ENCODE data around the gene KCNT2. TPM values are rescaled to one million over a fixed set of nuclear protein-coding genes. Genes with fewer than 3 reads are reported as not detected.

The KCNT2 gene
- total RNA-seq, 4 donors from 2014 or later: 0.35 to 0.88 (median 0.51) TPM; not detected in 1

DNA sequence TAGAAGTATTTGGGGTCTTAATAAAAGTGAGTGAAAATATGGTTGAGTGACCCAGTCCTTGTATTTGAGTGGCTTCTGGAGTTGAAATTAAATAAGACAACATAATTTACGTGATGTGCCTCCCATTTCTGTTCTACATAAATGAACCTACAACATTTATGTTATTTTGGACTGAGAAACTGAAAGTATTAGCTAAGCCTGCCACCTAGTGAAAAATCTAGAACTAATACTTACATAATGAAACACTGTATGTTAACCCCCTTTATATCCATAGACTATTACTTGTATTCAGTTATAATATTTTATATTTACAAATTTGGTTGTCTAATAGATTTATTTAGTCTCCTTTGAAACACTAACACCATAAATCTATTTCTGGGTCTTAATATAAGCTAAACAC is 298.9 kb downstream of the KCNT2 start:
- Histone ChIP-seq H3K4me3 (no peak overlapping the region), H3K27ac (no peak overlapping the region), H3K36me3 (no peaks in the 10 kb centered on the region), H3K4me1 (no peaks in the 10 kb centered on the region), H3K27me3 (no peaks in the 10 kb centered on the region), H3K9me3 (no peaks in the 10 kb centered on the region)
- in situ Hi-C loops (cut with MboI; ENCODE audit: low sequenced_read_pairs in 4 of 4) (no loop called here), intact Hi-C loops (cut with DNase I; ENCODE audit: low total_unique reads) (no loop called here)
- DNase-seq (no peak), ATAC-seq (no peak)
- TF ChIP-seq, protein P1, sequence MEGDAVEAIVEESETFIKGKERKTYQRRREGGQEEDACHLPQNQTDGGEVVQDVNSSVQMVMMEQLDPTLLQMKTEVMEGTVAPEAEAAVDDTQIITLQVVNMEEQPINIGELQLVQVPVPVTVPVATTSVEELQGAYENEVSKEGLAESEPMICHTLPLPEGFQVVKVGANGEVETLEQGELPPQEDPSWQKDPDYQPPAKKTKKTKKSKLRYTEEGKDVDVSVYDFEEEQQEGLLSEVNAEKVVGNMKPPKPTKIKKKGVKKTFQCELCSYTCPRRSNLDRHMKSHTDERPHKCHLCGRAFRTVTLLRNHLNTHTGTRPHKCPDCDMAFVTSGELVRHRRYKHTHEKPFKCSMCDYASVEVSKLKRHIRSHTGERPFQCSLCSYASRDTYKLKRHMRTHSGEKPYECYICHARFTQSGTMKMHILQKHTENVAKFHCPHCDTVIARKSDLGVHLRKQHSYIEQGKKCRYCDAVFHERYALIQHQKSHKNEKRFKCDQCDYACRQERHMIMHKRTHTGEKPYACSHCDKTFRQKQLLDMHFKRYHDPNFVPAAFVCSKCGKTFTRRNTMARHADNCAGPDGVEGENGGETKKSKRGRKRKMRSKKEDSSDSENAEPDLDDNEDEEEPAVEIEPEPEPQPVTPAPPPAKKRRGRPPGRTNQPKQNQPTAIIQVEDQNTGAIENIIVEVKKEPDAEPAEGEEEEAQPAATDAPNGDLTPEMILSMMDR (IDR thresholded peaks at IDR 0.05 in 4 of 5, conservative IDR thresholded peaks at IDR 0.05 in 1 of 5): no peak
- no peak for TF ChIP-seq POLR2A (IDR thresholded peaks at IDR 0.05)

DNA sequence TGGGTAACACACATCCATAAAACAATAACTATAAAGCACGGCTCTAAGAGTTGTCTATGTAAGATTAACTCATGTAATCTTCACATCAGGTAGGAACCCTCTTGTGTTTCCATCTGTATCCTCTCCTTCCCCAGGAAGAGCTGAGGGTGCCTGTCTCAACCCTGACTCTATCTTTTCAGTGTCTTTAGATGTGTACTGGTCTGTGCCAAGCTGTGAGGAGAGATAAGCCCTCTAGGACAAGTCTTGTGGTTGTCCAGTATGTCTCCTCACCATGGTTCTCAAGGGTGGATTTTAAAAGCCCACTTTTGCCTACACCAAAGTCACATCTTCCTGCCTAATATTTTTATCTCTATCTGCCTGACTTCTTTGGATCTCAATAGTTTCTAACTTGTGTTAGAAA is 300.1 kb downstream of the KCNT2 start:
- intact Hi-C loops (cut with DNase I; ENCODE audit: low total_unique reads): no loop called here
- Histone ChIP-seq H3K4me3 (no peak overlapping the region), H3K4me1 (no peaks in the 10 kb centered on the region), H3K27ac (no peak overlapping the region), H3K27me3 (no peaks in the 10 kb centered on the region), H3K36me3 (no peaks in the 10 kb centered on the region), H3K9me3 (no peaks in the 10 kb centered on the region)
- DNase-seq: no peak
- TF ChIP-seq POLR2A (IDR thresholded peaks at IDR 0.05): no peak
- TF ChIP-seq, protein P1 (IDR thresholded peaks at IDR 0.05 in 4 of 5, conservative IDR thresholded peaks at IDR 0.05 in 1 of 5): no peak
- no peak for ATAC-seq
- in situ Hi-C loops (cut with MboI; ENCODE audit: low sequenced_read_pairs in 4 of 4): no loop called here

DNA sequence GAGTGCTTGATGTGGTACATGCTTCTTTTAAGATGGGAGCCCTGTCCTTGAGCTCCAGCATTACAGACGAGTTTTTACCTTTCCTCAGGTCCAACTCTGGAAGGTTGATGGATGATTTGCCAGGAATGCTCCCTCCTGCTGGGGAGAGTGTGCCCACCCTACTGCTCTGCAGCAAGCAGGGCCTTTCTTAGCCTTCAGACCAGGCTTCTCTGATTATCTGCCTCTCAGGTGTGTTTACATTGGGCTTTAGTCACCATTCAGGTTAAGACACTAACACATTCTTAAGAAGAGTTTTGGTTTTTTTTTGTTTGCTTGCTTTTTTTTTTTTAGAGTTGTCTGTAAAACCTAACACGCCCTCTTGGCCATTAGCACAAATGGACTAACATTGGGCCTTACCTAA is 301.8 kb downstream of the KCNT2 start:
- no peak overlapping the region for H3K4me3 ChIP-seq
- TF ChIP-seq, protein P1 (IDR thresholded peaks at IDR 0.05 in 4 of 5, conservative IDR thresholded peaks at IDR 0.05 in 1 of 5): no peak
- no peak for TF ChIP-seq POLR2A (IDR thresholded peaks at IDR 0.05)
- intact Hi-C loops (cut with DNase I; ENCODE audit: low total_unique reads): no loop called here

DNA sequence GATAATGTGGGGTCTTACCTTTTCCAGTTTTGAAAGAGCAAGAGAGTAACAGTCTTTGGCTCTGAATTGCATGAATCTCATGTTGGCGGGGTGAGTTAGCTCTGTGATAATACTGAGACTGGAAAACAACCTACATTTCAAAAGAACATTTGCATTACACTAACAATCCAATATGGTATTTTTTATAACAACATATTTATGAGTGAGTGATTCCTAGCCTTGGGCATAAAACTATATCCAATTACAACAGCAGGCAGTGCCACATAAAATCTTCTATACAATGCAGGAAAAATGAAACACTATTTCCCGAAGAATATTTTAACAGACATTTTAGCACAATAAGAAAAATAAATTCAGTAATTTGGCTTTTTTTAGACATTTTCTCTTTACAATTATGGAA is 303.0 kb downstream of the KCNT2 start:
- in situ Hi-C loops (cut with MboI; ENCODE audit: low sequenced_read_pairs in 4 of 4) (no loop called here), intact Hi-C loops (cut with DNase I; ENCODE audit: low total_unique reads) (no loop called here)
- Histone ChIP-seq H3K4me3 (no peak overlapping the region), H3K27ac (no peak overlapping the region), H3K36me3 (no peaks in the 10 kb centered on the region), H3K9me3 (no peaks in the 10 kb centered on the region), H3K4me1 (no peaks in the 10 kb centered on the region), H3K27me3 (no peaks in the 10 kb centered on the region)
- TF ChIP-seq POLR2A (IDR thresholded peaks at IDR 0.05): no peak
- TF ChIP-seq, protein P1 (IDR thresholded peaks at IDR 0.05 in 4 of 5, conservative IDR thresholded peaks at IDR 0.05 in 1 of 5): no peak
- ATAC-seq (no peak), DNase-seq (no peak)

More for the DNA sequence above, 301.8 kb downstream of the KCNT2 start:
- ATAC-seq: no peak
- no peaks in the 10 kb centered on the region for H3K4me1 ChIP-seq
- no peak overlapping the region for H3K27ac ChIP-seq
- in situ Hi-C loops (cut with MboI; ENCODE audit: low sequenced_read_pairs in 4 of 4): no loop called here
- no peaks in the 10 kb centered on the region for H3K27me3 ChIP-seq
- no peaks in the 10 kb centered on the region for H3K36me3 ChIP-seq
- H3K9me3 ChIP-seq: no peaks in the 10 kb centered on the region
- no peak for DNase-seq

DNA sequence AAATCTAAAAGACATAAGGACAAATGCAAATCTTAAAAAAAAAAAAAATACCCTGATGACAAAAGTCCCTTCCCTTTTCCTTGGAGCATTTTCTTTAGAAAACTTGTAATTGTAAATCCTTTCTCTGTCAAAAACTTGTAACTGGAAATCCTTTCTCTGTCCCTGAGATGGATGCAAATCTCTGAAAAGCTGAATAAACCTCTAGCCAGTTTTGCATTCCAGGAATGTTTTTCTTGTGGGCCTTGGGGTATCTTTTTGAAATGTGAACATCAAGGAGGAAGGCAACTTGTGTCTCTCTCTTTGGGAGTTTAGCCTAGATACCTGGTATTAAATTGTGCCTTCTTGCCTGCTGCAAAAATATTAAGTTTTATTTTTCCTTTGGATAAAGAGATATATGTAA is 305.3 kb downstream of the KCNT2 start:
- ATAC-seq (no peak), DNase-seq (no peak)
- Histone ChIP-seq H3K27me3 (no peaks in the 10 kb centered on the region), H3K4me1 (no peaks in the 10 kb centered on the region), H3K36me3 (no peaks in the 10 kb centered on the region), H3K27ac (no peak overlapping the region), H3K4me3 (no peak overlapping the region), H3K9me3 (no peaks in the 10 kb centered on the region)
- intact Hi-C loops (cut with DNase I; ENCODE audit: low total_unique reads): no loop called here
- TF ChIP-seq POLR2A (IDR thresholded peaks at IDR 0.05): no peak
- TF ChIP-seq, protein P1 (IDR thresholded peaks at IDR 0.05 in 4 of 5, conservative IDR thresholded peaks at IDR 0.05 in 1 of 5): no peak
- in situ Hi-C loops (cut with MboI; ENCODE audit: low sequenced_read_pairs in 4 of 4): no loop called here

All from gastrocnemius medialis (tissue), 4 donors.